NCI-H345 treated with DMSO at 0.1 percent for 48 hours (cell line): ENCODE measurements around the gene CDK5R2.

ENCODE experiments used
- DNase-seq: peaks from one replicate; lab custom pipeline; 2025; ENCODE audit not compliant: unreplicated experiment; lab: John Stamatoyannopoulos, UW

The CDK5R2 gene

GRCh38 chr2:218961651-218962570 is 2.4 kb downstream of the CDK5R2 start:
- DNase-seq = peak; percentile 59

GRCh38 chr2:218962859-218963492 is 3.5 kb downstream of the CDK5R2 start:
- peak; percentile 96 for DNase-seq

GRCh38 chr2:218963601-218964000 is 4.1 kb downstream of the CDK5R2 start:
- no peak for DNase-seq

GRCh38 chr2:218964041-218964771 is 4.7 kb downstream of the CDK5R2 start:
- DNase-seq = peak; percentile 38

GRCh38 chr2:218970894-218971293 is 11.4 kb downstream of the CDK5R2 start:
- DNase-seq = no peak

GRCh38 chr2:218975060-218975777 is 15.8 kb downstream of the CDK5R2 start:
- no peak for DNase-seq

- DNase-seq = peak; percentile 80
These were observed 20.6 kb downstream of the CDK5R2 start for GRCh38 chr2:218979846-218980734.

GRCh38 chr2:218980735-218981389 is 21.4 kb downstream of the CDK5R2 start:
- no peak for DNase-seq

GRCh38 chr2:218981390-218981880 is 22.0 kb downstream of the CDK5R2 start:
- DNase-seq = no peak

GRCh38 chr2:218981881-218982585 is 22.6 kb downstream of the CDK5R2 start:
- no peak for DNase-seq

GRCh38 chr2:218982586-218983262 is 23.3 kb downstream of the CDK5R2 start:
- DNase-seq = no peak

GRCh38 chr2:218983263-218983933 is 23.9 kb downstream of the CDK5R2 start:
- no peak for DNase-seq

- no peak for DNase-seq
These were observed 24.4 kb downstream of the CDK5R2 start for GRCh38 chr2:218983934-218984238.

GRCh38 chr2:218984239-218985020 is 25.0 kb downstream of the CDK5R2 start:
- no peak for DNase-seq

- DNase-seq = no peak
These were observed 25.5 kb downstream of the CDK5R2 start, which contains the start of gene FEV for GRCh38 chr2:218985021-218985324. TSS of gene FEV (minus strand) at chr2:218985184. CDS start at chr2:218985075, 109 bp downstream.

- no peak for DNase-seq
These were observed 26.0 kb downstream of the CDK5R2 start for GRCh38 chr2:218985325-218986091.
